IPS DF 6.9 (cell line): ENCODE data around the gene CST9.
"Not testable (repeated sequence)": the region's sequence is repeated elsewhere in the genome, so short reads cannot be mapped to it uniquely, and the experiment has no call there.

Experiments used
- DNase-seq: peaks from one replicate; pipeline ENCODE4 v3.0.0-alpha.2; 2013; ENCODE audit warnings: low read depth, low spot score
- H3K27ac ChIP-seq: one replicate; pipeline ENCODE4 v1.5.1; 2013; ENCODE audit warnings: low read length, control low read depth
- H3K27me3 ChIP-seq: 2 replicates; pipeline ENCODE4 v1.6.1; 2013; ENCODE audit warnings: mild to moderate bottlenecking, low read length; ENCODE audit not compliant: control insufficient read depth, insufficient read depth
- H3K36me3 ChIP-seq: 2 replicates; pipeline ENCODE4 v1.6.1; 2013; ENCODE audit warnings: low read length; ENCODE audit not compliant: control insufficient read depth, insufficient read depth
- H3K4me1 ChIP-seq: 2 replicates; pipeline ENCODE4 v1.6.1; 2013; ENCODE audit warnings: low read length; ENCODE audit not compliant: control insufficient read depth, insufficient read depth
- H3K4me3 ChIP-seq: 2 replicates; pipeline ENCODE4 v1.5.1; 2013; ENCODE audit warnings: mild to moderate bottlenecking, low read length
- H3K9me3 ChIP-seq: 2 replicates; pipeline ENCODE4 v1.6.1; 2013; ENCODE audit warnings: low read length, inconsistent platforms; ENCODE audit not compliant: control insufficient read depth, insufficient read depth
- WGBS: extraction: QIAGEN DNeasy Blood & Tissue Kit; methylation state at CpG from one replicate; pipeline ENCODE4 v1.1.7; 2013; ENCODE audit warnings: mixed read lengths, missing lambda C conversion rate; ENCODE audit not compliant: insufficient read length, insufficient coverage; 5-methylcytosine and 5-hydroxymethylcytosine counted together

The CST9 gene

DNA sequence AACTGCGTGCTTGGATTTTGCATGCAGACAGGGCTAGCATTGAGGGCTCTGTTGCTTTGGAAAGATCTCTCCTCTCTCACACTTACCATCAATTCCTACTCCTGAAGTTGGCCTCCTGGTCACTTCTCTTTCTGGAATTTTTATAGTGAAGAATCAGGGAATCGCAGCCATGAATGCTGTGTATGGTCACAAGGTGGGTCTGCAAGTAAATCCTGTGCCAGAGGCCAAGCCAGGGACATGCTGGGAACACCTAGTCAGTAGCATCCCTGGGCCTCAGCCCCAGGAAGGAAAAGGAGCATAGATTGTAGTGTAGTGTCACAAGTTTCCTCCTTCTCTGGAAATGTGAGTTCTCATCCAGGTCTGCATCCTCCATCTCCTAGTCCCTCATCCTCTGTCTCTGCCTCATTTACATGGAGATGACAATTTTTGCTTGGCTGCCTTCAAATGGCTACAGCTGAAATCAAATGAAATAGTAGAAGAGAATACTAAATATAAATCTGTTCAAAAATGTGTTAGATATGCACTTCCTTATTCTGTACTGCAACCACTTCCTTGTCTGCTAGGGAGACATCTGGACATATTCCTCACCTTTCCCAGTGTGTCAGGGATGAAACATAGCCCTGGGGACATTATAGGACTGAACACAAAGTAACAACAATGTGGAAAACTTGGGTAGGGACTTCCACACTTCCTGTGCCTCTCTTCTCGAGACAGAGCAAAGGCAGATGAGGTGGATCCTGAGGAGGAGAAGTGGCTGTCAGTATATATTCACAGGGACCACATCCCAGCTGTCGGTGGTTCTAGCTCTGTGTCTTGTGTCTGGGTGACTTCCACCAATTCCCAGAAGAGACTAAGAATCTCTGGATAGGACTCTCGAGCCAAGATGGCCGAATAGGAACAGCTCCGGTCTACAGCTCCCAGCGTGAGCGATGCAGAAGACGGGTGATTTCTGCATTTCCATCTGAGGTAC is 17.0 kb downstream of the CST9 start:
- peaks cover 1% of the 10 kb centered on the region; the same call in 1 of the 2 replicates for H3K4me1 ChIP-seq
- H3K4me3 ChIP-seq, result no peak overlapping the region
- no peaks in the 10 kb centered on the region for H3K9me3 ChIP-seq
- no peak overlapping the region for H3K27ac ChIP-seq
- DNase-seq, result no peak
- WGBS, result no CpG with 5 or more reads among the region's 10 CpGs
- no peaks in the 10 kb centered on the region for H3K27me3 ChIP-seq
- H3K36me3 ChIP-seq, result no peaks in the 10 kb centered on the region

DNA sequence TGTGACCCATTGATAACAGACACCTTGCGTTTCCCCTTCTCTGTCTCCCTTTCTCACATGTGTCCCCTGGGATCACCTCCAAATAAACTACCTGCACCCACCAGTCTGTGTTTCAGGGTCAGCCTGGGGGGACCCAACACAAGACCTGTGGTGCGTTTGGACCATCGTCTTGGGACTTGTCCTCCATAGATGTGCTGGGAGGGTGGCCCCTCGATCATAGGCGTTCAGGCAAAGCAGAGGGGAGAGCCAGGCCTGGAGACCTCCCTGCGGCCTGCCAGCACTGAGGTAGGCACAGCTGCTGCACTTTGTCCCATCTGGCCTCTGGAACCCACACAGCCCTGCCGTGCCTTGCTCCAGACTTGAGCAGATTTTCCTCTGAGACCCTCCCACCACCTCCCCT is 18.1 kb downstream of the CST9 start:
- Histone ChIP-seq H3K4me3 (no peak overlapping the region), H3K27ac (no peak overlapping the region), H3K27me3 (no peaks in the 10 kb centered on the region), H3K4me1 (peaks cover 1% of the 10 kb centered on the region; the same call in 1 of the 2 replicates), H3K36me3 (no peaks in the 10 kb centered on the region), H3K9me3 (no peaks in the 10 kb centered on the region)
- DNase-seq, result no peak
- no CpG with 5 or more reads among the region's 7 CpGs for WGBS

DNA sequence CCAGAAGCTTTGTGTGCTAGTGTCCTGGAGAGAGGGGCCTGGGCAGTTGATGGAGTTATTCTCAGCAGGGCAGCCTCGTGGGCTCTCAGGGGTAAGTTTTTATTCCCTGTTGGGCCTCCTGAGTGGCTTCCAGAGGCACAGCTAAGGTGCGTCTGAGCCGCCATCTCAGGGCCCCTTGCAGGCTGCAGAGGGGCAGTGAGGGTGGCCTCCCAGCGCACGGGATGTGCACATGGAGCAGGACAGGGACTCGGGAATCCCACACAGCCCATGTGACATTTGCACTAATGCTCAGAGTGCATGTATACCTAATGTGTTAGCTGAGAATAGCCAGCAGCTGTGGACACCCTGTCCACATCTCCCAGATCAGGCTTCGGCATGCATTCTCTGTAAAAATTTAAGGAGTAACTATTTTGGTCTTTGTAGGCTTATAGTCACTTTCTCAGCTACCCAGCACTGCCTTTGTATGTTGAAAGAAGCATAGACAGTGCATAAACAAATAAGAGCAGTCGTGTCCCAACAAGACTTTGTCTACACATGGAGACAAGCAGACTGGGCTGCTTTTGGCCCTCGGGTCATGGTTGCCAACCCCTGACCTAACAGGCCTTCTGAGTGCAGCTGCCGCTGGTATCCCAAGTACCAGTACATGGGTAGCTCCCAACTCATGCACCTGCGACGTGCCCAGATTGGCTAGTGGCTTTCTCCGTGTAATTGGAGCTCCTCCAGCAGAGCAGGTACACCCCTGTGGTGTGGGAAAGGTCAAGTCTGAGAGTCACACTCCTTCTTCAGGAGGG is 18.8 kb downstream of the CST9 start:
- no peaks in the 10 kb centered on the region for H3K9me3 ChIP-seq
- H3K4me1 ChIP-seq, result peaks cover 1% of the 10 kb centered on the region; the same call in 1 of the 2 replicates
- H3K27ac ChIP-seq, result no peak overlapping the region
- no peaks in the 10 kb centered on the region for H3K36me3 ChIP-seq
- WGBS, result no CpG with 5 or more reads among the region's 13 CpGs
- H3K4me3 ChIP-seq, result no peak overlapping the region
- no peaks in the 10 kb centered on the region for H3K27me3 ChIP-seq
- no peak for DNase-seq

DNA sequence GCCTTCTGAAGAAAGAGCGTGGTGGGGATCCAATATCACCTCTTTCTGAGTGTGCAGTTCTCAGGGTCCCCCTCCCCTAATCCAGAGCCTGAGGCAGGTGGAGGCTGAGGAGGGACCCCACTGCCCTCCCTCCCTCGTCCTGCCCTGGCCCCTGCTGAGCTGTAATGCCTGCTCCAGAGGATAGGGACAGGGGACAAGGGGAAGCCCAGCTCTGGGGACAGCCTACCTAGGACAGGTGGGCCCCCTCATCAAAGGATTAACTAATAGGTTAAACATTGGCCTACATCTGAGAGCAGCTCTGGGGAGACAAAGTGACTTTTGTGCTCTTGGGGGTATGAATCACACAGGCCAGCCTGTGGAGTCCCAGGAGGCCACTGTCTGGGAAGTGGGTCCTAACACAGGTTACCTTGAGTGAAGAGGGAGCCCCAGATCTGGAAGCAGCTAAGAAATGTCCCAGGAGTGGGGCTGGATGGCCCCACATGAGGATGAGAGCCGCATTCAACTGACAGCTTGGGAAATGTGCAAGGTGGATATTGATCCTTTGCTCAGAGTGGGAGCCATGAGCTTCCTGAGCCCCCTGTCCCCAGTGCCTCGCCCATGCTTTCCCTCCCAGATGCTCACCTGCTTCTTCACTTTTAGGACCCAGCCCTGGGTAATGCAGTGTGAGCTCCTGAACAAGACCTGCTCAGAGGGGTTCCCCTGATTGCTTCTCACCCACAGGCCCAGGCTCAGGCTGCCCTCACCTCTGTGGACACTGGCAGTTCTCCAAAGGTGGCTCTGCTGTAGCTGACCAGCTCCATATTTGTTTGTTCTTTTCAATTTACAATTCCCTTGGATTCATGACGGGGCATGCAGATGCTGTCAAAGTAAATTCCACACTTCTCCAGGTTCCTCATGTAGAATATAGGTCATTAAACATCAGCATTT is 19.6 kb downstream of the CST9 start:
- H3K4me3 ChIP-seq, result no peak overlapping the region
- H3K27ac ChIP-seq, result no peak overlapping the region
- no peaks in the 10 kb centered on the region for H3K27me3 ChIP-seq
- WGBS, result no CpG with 5 or more reads among the region's 5 CpGs
- no peaks in the 10 kb centered on the region for H3K36me3 ChIP-seq
- H3K4me1 ChIP-seq, result peaks cover 1% of the 10 kb centered on the region; the same call in 1 of the 2 replicates
- H3K9me3 ChIP-seq, result no peaks in the 10 kb centered on the region
- no peak for DNase-seq

DNA sequence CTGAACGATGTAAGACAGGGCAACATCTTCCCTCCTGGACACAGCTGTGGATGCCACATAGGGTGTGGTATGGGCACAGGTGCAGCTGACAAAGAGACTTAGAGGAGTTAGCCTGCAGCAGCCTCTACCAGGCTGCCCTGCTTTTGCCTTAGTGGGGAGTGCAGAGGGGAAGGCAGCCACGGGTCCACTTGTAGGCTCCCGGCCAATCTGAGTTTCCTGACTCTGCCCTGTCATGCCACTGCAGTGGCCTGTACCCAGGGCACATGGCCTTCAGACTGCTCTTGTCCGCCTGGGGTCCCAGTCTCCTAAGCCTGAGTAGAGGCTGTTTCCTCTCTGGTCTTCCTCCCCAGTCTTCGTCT is 20.3 kb downstream of the CST9 start:
- Histone ChIP-seq H3K4me3 (no peak overlapping the region), H3K9me3 (no peaks in the 10 kb centered on the region), H3K27ac (no peak overlapping the region), H3K4me1 (peaks cover 1% of the 10 kb centered on the region; the same call in 1 of the 2 replicates), H3K36me3 (no peaks in the 10 kb centered on the region), H3K27me3 (no peaks in the 10 kb centered on the region)
- no peak for DNase-seq
- no CpG with 5 or more reads among the region's 5 CpGs for WGBS

DNA sequence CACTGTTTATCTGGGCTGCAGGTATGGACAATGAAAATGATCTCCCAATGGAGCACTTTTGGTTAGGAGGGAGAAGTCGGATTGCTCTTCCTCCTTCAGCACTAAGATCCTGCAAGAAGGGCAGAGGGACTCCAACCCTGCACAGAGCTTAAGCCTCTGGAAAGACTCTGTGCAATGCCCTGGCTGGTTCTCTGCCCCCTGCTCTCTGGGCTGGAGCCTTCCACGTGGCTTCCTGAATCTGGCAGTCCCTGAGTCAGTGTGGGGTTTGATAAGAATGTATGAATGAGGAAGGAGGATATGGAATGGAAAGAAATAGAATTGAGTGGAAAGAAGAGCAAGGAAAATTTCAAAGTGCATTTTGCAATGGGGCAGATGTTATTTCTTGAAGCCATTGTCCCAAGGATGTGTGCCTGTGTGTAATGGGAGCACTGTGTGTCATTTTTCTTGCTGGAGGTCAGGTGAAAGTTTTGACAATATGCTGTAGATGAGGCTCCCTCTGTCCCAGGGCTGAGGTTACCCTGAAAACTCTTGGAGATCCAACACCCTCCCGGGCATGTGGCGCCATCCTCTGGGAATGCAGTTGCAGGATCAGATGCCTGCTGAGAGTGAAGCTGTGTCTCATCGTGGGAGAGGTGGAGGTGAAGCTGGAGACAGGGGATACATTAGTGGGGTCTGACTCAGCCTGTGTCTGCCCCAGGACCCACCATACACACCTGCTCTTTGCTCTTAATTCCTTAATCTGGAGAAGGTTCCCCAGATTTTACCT is 21.1 kb downstream of the CST9 start:
- Histone ChIP-seq H3K36me3 (no peaks in the 10 kb centered on the region), H3K9me3 (no peaks in the 10 kb centered on the region), H3K4me3 (no peak overlapping the region), H3K4me1 (peaks cover 1% of the 10 kb centered on the region; the same call in 1 of the 2 replicates), H3K27me3 (no peaks in the 10 kb centered on the region), H3K27ac (no peak overlapping the region)
- no peak for DNase-seq
- WGBS, result no CpG with 5 or more reads among the region's 5 CpGs

DNA sequence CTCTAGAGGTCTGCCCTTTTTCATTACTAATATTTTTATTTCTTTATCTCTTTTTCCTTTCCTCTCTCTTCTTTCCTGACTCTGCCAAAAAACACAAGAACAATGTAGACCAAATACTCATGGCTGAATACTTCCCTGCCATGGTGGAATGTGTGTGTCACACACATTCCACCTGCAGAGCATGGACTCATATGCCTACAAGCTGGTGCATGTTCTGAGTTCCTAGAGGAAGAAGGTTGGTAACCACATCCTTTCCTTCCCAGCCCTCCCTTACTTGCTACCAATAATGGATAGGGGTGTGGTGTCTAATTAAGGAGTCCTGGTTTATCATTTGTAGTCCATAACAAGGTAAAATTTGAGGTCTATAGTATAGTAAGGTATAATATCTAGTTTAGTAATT is 22.2 kb downstream of the CST9 start:
- H3K36me3 ChIP-seq, result no peaks in the 10 kb centered on the region
- no peaks in the 10 kb centered on the region; the same call in 1 of the 2 replicates for H3K4me1 ChIP-seq
- no peaks in the 10 kb centered on the region for H3K9me3 ChIP-seq
- no peak overlapping the region for H3K27ac ChIP-seq
- H3K4me3 ChIP-seq, result no peak overlapping the region
- DNase-seq, result no peak
- no peaks in the 10 kb centered on the region for H3K27me3 ChIP-seq

DNA sequence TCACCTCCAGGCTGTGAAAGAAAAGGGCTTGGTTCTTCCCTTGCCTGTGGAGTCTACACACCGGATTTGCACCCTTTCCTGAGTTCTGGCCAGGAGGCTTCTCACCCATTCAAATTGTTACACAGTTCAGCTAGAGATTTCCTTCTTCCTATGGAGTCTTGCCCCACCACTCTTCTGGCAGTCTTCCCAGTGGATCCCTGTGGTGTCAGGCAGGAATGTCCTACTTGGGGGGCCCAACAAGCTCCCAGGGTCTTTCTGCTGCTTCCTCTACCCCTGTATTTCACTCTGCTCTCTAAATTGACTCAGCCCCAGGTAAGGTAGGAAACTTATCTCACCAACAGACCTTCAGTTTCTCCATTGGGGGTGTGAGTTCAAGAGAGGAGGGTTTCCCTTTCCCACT is 23.4 kb downstream of the CST9 start:
- DNase-seq, result no peak
- Histone ChIP-seq H3K27ac (no peak overlapping the region), H3K36me3 (no peaks in the 10 kb centered on the region), H3K4me1 (no peaks in the 10 kb centered on the region), H3K9me3 (no peaks in the 10 kb centered on the region), H3K4me3 (no peak overlapping the region), H3K27me3 (no peaks in the 10 kb centered on the region)
- no CpG with 5 or more reads among the region's 1 CpG for WGBS

DNA sequence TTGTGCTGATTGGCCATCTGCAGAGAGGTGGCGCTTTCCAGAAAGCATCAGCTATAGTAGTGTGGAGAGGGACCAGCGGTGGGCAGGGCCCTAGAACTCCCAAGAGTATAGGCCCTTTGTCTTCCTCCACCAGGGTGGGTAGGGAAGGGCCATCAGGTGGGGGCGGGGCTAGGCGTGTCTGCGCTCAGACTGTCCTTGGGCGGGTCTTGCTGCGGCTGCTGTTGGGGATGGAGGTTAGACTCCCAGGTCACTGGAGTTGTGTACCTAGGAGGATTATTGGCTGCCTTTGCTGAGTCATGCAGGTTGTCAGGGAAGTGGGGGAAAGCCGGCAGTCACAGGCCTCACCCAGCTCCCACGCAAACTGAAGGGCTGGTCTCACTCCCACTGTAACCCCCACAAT is 23.9 kb downstream of the CST9 start:
- not testable (repeated sequence) for DNase-seq, H3K4me3 ChIP-seq, H3K9me3 ChIP-seq, H3K4me1 ChIP-seq, H3K27me3 ChIP-seq, H3K27ac ChIP-seq, H3K36me3 ChIP-seq
- WGBS, result no CpG with 5 or more reads among the region's 9 CpGs
